ENCODE data around the gene KCNK2. TPM values are rescaled to one million over a fixed set of nuclear protein-coding genes. Genes with fewer than 3 reads are reported as not detected.

Gene KCNK2
- total RNA-seq, 1 experiment from 2014 or later, result 5.7 TPM

DNA sequence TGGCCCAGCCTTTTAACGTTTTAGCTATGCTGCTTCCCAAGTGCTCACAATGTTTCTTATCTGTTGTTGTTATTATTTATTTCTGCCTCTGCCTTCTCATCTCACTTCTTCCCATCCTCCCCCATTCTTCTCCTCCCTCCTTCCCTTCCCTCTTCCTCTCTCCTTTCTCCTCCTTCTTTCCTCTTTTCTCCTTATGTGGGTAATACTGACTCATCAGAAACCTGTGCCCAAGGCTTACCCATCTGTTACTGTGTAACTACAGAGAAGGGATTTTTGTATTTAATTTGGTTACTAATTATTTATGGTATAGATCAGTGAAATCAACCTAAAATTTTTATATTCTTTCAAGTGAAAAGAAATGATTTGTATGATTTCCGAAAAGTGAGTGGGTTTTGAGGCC is 120.3 kb downstream of the KCNK2 start:
- intact Hi-C loops (cut with micrococcal nuclease), result no loop called here
- Mint-ChIP-seq H3K27ac (ENCODE audit: low read depth, unreplicated experiment) (no peak overlapping the region), H3K9me3 (ENCODE audit: unreplicated experiment) (no peaks in the 10 kb centered on the region), H3K4me1 (ENCODE audit: insufficient read depth, unreplicated experiment) (no peaks in the 10 kb centered on the region), H3K36me3 (ENCODE audit: insufficient read depth, unreplicated experiment) (no peaks in the 10 kb centered on the region), H3K4me3 (ENCODE audit: unreplicated experiment) (no peak overlapping the region), H3K27me3 (ENCODE audit: insufficient read depth, unreplicated experiment) (no peaks in the 10 kb centered on the region)
- no peak for DNase-seq (ENCODE audit: unreplicated experiment)
- CTCF ChIA-PET, result interaction anchor here (0.6 kb wide), 1 partner anchor 1133 kb away, joined by 3 read pairs; no protein-coding TSS in a partner anchor
- POLR2A ChIA-PET, result interaction anchor here (1.2 kb wide), 1 partner anchor 12 kb away, joined by 3 read pairs; no protein-coding TSS in a partner anchor
- TF ChIP-seq, protein P1, sequence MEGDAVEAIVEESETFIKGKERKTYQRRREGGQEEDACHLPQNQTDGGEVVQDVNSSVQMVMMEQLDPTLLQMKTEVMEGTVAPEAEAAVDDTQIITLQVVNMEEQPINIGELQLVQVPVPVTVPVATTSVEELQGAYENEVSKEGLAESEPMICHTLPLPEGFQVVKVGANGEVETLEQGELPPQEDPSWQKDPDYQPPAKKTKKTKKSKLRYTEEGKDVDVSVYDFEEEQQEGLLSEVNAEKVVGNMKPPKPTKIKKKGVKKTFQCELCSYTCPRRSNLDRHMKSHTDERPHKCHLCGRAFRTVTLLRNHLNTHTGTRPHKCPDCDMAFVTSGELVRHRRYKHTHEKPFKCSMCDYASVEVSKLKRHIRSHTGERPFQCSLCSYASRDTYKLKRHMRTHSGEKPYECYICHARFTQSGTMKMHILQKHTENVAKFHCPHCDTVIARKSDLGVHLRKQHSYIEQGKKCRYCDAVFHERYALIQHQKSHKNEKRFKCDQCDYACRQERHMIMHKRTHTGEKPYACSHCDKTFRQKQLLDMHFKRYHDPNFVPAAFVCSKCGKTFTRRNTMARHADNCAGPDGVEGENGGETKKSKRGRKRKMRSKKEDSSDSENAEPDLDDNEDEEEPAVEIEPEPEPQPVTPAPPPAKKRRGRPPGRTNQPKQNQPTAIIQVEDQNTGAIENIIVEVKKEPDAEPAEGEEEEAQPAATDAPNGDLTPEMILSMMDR (IDR thresholded peaks at IDR 0.05; ENCODE audit: unreplicated experiment), result no peak
- BruUV-seq (replicated peaks), result no TSS peak

DNA sequence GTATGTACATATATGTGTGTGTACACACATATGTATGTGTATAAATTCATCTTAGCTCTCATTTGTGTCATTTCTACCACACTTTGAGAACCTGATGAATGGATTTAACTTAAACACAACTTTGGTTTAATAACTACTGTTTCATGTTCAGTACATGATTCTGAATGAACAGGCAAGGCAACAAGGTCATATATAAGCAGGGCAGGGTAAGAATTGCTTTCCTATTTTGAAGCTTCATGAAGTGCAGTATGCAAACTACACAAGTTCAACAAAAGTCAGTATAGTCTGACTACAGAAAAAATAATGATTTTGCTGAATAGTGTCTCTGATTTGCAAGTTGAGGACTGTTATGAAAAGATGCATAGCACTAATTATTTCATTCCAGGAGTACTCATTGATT is 127.6 kb downstream of the KCNK2 start:
- DNase-seq (ENCODE audit: unreplicated experiment), result no peak
- H3K4me1 Mint-ChIP-seq (ENCODE audit: insufficient read depth, unreplicated experiment), result no peaks in the 10 kb centered on the region
- H3K4me3 Mint-ChIP-seq (ENCODE audit: unreplicated experiment), result no peak overlapping the region
- intact Hi-C loops (cut with micrococcal nuclease), result no loop called here
- no peaks in the 10 kb centered on the region for H3K27me3 Mint-ChIP-seq (ENCODE audit: insufficient read depth, unreplicated experiment)
- BruUV-seq (replicated peaks), result no TSS peak
- H3K9me3 Mint-ChIP-seq (ENCODE audit: unreplicated experiment), result no peaks in the 10 kb centered on the region
- ChIA-PET POLR2A (interaction anchor here (0.9 kb wide), 1 partner anchor 14 kb away, joined by 5 read pairs; no protein-coding TSS in a partner anchor), CTCF (interaction anchor here (0.6 kb wide), 1 partner anchor 528 kb away, joined by 3 read pairs; no protein-coding TSS in a partner anchor)
- no peaks in the 10 kb centered on the region for H3K36me3 Mint-ChIP-seq (ENCODE audit: insufficient read depth, unreplicated experiment)
- no peak overlapping the region for H3K27ac Mint-ChIP-seq (ENCODE audit: low read depth, unreplicated experiment)
- TF ChIP-seq, protein P1 (IDR thresholded peaks at IDR 0.05; ENCODE audit: unreplicated experiment), result no peak

DNA sequence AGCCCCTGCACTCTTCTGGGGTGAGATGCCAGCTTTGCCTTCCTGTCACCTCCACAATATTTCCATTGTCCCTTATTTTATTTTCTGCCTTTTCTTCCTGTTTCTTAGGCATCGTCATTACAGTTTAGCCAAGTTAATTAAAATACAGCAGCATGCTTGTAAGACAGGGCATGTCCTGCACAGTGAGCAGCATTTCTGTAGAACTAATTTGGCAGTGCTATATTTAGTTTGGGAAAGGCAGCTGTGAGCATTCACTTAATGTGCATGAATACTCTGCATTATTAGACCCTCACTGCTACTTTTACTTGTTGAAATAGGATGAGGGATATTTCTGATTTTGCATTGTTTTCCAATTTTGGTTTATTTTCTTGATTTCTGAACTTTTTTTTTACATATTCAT is 133.3 kb downstream of the KCNK2 start:
- no TSS peak for BruUV-seq (replicated peaks)
- CTCF ChIA-PET, result interaction anchor here (0.6 to 0.8 kb wide), 2 partner anchors 17 to 264 kb away, joined by 3 read pairs; no protein-coding TSS in a partner anchor
- Mint-ChIP-seq H3K4me1 (ENCODE audit: insufficient read depth, unreplicated experiment) (no peaks in the 10 kb centered on the region), H3K36me3 (ENCODE audit: insufficient read depth, unreplicated experiment) (no peaks in the 10 kb centered on the region), H3K9me3 (ENCODE audit: unreplicated experiment) (no peaks in the 10 kb centered on the region), H3K27me3 (ENCODE audit: insufficient read depth, unreplicated experiment) (no peaks in the 10 kb centered on the region), H3K4me3 (ENCODE audit: unreplicated experiment) (no peak overlapping the region), H3K27ac (ENCODE audit: low read depth, unreplicated experiment) (no peak overlapping the region)
- no peak for DNase-seq (ENCODE audit: unreplicated experiment)
- intact Hi-C loops (cut with micrococcal nuclease), result no loop called here
- POLR2A ChIA-PET, result no interaction called here
- TF ChIP-seq, protein P1 (IDR thresholded peaks at IDR 0.05; ENCODE audit: unreplicated experiment), result no peak

DNA sequence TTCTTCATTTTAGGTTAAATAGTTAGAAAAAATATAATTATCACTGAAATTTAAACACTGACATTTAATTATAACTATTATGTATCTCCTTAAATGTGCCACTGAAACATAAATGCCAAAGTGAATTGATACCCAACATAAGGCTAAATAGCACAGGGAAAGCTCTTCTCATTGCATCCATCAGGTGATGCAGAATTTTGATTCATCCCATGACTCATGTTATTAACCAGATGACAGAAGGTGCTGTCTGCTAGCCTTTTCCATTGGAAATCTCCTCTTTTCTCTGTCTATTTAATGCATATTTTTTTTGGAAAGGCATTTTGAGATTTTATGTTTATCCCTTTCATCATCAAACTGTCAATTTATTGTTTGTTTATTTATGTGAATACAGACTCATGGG is 136.8 kb downstream of the KCNK2 start:
- Mint-ChIP-seq H3K4me3 (ENCODE audit: unreplicated experiment) (no peak overlapping the region), H3K27me3 (ENCODE audit: insufficient read depth, unreplicated experiment) (no peaks in the 10 kb centered on the region), H3K4me1 (ENCODE audit: insufficient read depth, unreplicated experiment) (no peaks in the 10 kb centered on the region), H3K27ac (ENCODE audit: low read depth, unreplicated experiment) (no peak overlapping the region), H3K9me3 (ENCODE audit: unreplicated experiment) (no peaks in the 10 kb centered on the region), H3K36me3 (ENCODE audit: insufficient read depth, unreplicated experiment) (no peaks in the 10 kb centered on the region)
- TF ChIP-seq, protein P1 (IDR thresholded peaks at IDR 0.05; ENCODE audit: unreplicated experiment), result no peak
- CTCF ChIA-PET, result interaction anchor here (0.7 to 1.0 kb wide), 2 partner anchors 157 to 304 kb away, joined by 3 read pairs; no protein-coding TSS in a partner anchor
- POLR2A ChIA-PET, result no interaction called here
- BruUV-seq (replicated peaks), result no TSS peak
- DNase-seq (ENCODE audit: unreplicated experiment), result no peak
- intact Hi-C loops (cut with micrococcal nuclease), result no loop called here
